Spinal cord (tissue), 10 donors: ENCODE data around the gene KRT3. TPM values are rescaled to one million over a fixed set of nuclear protein-coding genes. Genes with fewer than 3 reads are reported as not detected.

Source experiments
- DNase-seq, 6 donors: peaks; one replicate each; pipeline versions ENCODE4 v3.0.0 to v3.0.0-alpha.2; 2013 to 2015; ENCODE audit warnings: low spot score in 6 of 6, low read depth in 4 of 6
- H3K27ac ChIP-seq: one replicate; pipeline ENCODE4 v1.5.1; 2013; ENCODE audit warnings: low read depth, low read length, control low read depth
- H3K27me3 ChIP-seq: one replicate; pipeline ENCODE4 v1.6.1; 2013; ENCODE audit warnings: low read length; ENCODE audit not compliant: control insufficient read depth, insufficient read depth
- H3K36me3 ChIP-seq: one replicate; pipeline ENCODE4 v1.6.1; 2013; ENCODE audit warnings: low read length; ENCODE audit not compliant: control insufficient read depth, insufficient read depth
- H3K4me1 ChIP-seq: one replicate; pipeline ENCODE4 v1.6.1; 2013; ENCODE audit warnings: low read length; ENCODE audit not compliant: control insufficient read depth, insufficient read depth
- H3K4me3 ChIP-seq: one replicate; pipeline ENCODE4 v1.5.1; 2013; ENCODE audit warnings: low read depth, low read length, control low read depth
- H3K9me3 ChIP-seq: one replicate; pipeline ENCODE4 v1.6.1; 2013; ENCODE audit warnings: low read length; ENCODE audit not compliant: control insufficient read depth, insufficient read depth
- WGBS: methylation state at CpG from one replicate; pipeline ENCODE4 v1.1.5; 2013; ENCODE audit warnings: missing lambda C conversion rate; ENCODE audit not compliant: insufficient coverage; 5-methylcytosine and 5-hydroxymethylcytosine counted together
- polyA plus RNA-seq, 2 donors: library from polyadenylated mRNA; unstranded; fragments of 120-200 nt; gene quantifications; one replicate each; pipeline ENCODE4 v1.2.1, GENCODE V29; 2013; ENCODE audit not compliant: insufficient read length in 2 of 2
- total RNA-seq, 2 donors: library from RNA; depleted of rRNA in 1 of 2; stranded (reverse); fragments of 120-200 nt in 1 of 2; fragments of >200 nt in 1 of 2; gene quantifications; one replicate each; pipeline versions ENCODE4 v1.2.3 to v1.2.4, GENCODE V29; 2013 to 2014
- donor health status: healthy.

Gene KRT3
- total and polyA plus RNA-seq, 4 donors = 0.10 to 0.21 TPM; not detected in 2

DNA sequence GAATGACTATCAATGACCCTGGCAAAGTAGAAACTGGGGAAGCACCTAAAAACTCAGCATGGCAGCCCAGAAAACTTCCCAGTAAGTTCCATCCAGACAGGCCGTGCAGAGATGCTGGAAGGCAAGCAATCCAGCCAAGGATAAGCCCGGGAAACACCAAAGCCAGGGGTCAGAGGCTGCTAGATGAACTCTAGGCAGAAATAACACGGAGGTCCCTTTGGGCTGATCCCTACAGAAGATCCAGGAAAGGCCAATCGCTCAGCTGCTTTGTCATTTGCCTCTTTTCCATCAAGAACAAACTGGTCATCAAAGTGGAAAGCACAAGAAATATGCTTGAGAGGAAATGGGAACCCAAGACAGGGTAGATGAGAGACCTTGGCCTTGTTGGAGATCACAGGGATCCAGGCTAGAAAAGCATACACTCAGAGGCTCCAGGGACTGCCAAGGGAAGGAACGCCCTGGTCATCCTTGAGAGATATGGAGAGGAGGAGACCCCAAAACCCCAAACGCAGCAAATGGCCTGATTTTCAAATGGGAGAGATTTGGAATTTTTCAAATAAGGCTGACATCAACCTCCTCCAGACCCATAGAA, 31.7 kb upstream of the KRT3 start:
- no peak for DNase-seq
- Histone ChIP-seq H3K27ac (no peak overlapping the region), H3K9me3 (no peaks in the 10 kb centered on the region), H3K4me1 (peaks cover 2% of the 10 kb centered on the region), H3K27me3 (peaks cover 2% of the 10 kb centered on the region), H3K4me3 (no peak overlapping the region), H3K36me3 (no peaks in the 10 kb centered on the region)
- 71% methylated on average over 4 of the region's 6 CpGs for WGBS

- no peak for DNase-seq
- Histone ChIP-seq H3K4me3 (no peak overlapping the region), H3K9me3 (no peaks in the 10 kb centered on the region), H3K27ac (no peak overlapping the region), H3K36me3 (no peaks in the 10 kb centered on the region), H3K4me1 (peaks cover 2% of the 10 kb centered on the region), H3K27me3 (peaks cover 2% of the 10 kb centered on the region)
- WGBS = 95% methylated on average over 8 of the region's 11 CpGs
Measured at GRCh38 chr12:52826611-52827498, 30.9 kb upstream of the KRT3 start.

DNA sequence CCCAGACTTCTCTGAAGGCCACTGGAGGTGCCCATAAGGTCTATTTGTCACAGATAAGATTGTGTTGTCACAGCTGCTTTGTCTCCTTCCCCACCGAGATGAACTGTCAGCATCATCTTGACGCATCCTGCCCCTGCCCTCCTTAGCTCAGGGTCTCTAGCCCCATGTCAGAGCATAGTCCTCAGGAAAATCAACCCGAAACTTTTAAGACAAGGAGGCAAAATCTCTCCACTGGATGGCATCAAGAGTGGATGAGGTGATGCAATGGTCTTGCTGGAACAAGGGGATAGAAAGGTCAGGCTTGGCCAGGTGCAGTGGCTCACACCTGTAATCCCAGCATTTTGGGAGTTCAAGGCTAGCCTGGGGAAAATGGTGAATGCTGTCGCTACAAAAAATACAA, 30.0 kb upstream of the KRT3 start:
- Histone ChIP-seq H3K27me3 (peaks cover 2% of the 10 kb centered on the region), H3K36me3 (no peaks in the 10 kb centered on the region), H3K27ac (no peak overlapping the region), H3K4me3 (no peak overlapping the region), H3K4me1 (peaks cover 2% of the 10 kb centered on the region), H3K9me3 (no peaks in the 10 kb centered on the region)
- no peak for DNase-seq
- WGBS = 75% methylated on average over 4 of the region's 4 CpGs

DNA sequence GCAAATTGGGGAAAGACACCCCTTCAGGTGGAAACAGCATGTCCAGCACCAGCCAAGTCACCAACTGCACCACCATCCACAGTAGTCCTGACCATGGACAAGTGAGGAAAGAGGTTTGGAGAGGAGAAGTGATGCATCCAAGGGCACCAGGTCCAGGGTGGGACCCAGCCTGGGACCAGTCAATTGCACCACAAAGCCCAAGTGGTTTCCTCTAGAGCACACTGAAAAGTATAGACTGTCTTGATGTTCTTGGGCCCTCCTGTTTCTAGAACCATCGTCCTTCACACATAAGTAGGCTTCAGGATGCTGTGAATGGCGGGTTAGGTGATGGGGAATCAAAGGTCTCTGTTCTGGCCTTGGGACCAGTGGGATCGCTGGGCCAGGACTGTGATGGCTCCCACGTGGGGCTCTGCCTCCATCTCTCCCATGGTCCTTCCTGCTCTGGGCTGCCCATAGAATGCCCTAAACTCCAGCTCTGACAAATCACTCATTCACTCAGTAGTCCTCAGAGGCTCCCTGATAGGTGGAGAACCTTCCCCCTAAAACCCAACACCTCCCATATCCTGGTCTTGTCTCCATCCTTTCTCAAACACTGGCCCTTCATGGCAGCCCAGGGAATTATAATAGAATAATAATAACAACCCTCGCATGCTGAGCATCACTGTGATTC, 29.0 kb upstream of the KRT3 start:
- H3K4me1 ChIP-seq = peaks cover 2% of the 10 kb centered on the region
- DNase-seq = no peak
- no peaks in the 10 kb centered on the region for H3K36me3 ChIP-seq
- H3K27ac ChIP-seq = no peak overlapping the region
- H3K27me3 ChIP-seq = peaks cover 2% of the 10 kb centered on the region
- H3K9me3 ChIP-seq = no peaks in the 10 kb centered on the region
- WGBS = no CpG with 5 or more reads among the region's 5 CpGs
- no peak overlapping the region for H3K4me3 ChIP-seq

GRCh38 chr12:52823761-52824450, 28.0 kb upstream of the KRT3 start:
- Histone ChIP-seq H3K27me3 (no peaks in the 10 kb centered on the region), H3K4me3 (no peak overlapping the region), H3K27ac (no peak overlapping the region), H3K4me1 (peaks cover 2% of the 10 kb centered on the region), H3K9me3 (no peaks in the 10 kb centered on the region), H3K36me3 (no peaks in the 10 kb centered on the region)
- DNase-seq = no peak
- 90% methylated on average over 15 of the region's 15 CpGs for WGBS

DNA sequence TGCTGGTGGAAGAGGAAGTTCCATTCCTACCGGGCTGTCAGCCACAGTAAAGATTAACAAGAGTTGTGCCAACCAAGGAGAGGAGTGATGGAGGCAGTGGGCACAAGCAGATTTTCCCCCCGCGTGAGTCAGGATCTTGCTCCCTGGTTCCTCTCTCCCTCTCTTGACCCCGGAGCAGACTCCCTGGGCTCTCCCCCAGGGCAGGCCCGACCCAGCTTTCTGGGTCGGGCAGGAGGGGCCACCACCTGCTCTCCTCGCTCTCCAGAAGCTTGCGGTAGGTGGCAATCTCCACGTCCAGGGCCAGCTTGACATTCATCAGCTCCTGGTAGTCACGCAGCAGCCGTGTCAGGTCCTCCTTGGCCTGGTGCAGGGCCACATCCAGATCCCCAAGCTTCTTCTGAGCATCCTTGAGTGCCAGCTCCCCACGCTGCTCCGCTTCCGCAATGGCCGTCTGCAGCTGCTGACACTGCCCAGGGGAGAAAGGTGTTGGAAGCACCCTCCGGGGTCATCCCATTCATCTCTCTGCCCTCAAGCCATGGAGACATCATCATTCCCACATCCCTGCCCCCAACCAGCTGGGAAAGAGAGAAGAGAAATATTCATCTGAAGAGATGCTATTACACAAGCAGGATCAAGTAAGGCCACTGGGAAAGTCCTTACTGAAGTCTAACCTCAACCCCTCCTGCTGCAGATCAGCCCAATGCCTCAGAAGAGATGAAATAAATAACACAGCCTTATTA, 27.0 kb upstream of the KRT3 start:
- no peaks in the 10 kb centered on the region for H3K27me3 ChIP-seq
- H3K27ac ChIP-seq = no peak overlapping the region
- no peaks in the 10 kb centered on the region for H3K9me3 ChIP-seq
- 88% methylated on average over 12 of the region's 16 CpGs for WGBS
- no peak overlapping the region for H3K4me3 ChIP-seq
- peaks cover 2% of the 10 kb centered on the region for H3K4me1 ChIP-seq
- H3K36me3 ChIP-seq = no peaks in the 10 kb centered on the region
- DNase-seq = no peak

DNA sequence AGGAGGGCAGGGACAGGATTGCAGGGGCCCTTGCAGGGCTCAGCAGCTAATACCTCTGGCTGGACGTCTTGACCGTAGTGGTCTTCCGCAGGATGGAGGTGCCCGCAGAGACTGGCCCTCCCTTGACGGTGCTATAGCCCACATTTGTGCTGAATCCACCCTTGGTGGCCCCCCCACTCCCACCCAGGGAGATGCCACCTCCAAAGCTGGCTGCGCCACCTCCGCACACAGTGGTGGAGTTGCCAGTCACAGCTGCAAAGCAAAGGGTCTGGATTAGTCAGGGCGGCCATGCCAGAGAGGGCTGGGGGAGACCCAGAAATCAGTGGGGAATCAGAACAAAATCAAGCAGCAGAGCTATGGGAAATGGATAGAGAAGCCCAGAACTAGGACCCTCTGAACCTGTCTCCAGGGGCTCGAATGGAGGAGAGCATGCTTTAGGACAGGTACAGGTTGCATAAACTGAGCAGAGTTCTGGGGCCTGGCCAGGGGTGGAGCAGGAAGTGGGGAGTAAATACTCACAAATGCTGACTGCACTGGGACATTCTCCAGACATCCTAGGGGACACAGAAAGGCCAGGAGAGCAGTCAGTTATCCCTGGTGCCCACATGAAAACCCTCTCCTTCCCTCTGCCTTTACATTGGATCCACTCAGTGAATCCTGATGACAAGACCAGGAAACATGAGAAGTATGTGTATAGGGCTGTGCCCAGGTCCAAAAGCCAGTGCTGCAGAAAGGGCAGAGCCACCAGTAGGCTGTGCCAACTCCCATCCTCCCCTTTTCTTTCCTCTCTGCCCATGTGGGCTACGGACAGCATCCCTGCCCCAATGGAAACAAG, 26.1 kb upstream of the KRT3 start:
- H3K36me3 ChIP-seq = no peaks in the 10 kb centered on the region
- no peak overlapping the region for H3K4me3 ChIP-seq
- H3K9me3 ChIP-seq = no peaks in the 10 kb centered on the region
- H3K27ac ChIP-seq = no peak overlapping the region
- H3K4me1 ChIP-seq = peaks cover 2% of the 10 kb centered on the region
- no peak for DNase-seq
- no peaks in the 10 kb centered on the region for H3K27me3 ChIP-seq
- 77% methylated on average over 9 of the region's 10 CpGs for whole genome bisulfite sequencing

DNA sequence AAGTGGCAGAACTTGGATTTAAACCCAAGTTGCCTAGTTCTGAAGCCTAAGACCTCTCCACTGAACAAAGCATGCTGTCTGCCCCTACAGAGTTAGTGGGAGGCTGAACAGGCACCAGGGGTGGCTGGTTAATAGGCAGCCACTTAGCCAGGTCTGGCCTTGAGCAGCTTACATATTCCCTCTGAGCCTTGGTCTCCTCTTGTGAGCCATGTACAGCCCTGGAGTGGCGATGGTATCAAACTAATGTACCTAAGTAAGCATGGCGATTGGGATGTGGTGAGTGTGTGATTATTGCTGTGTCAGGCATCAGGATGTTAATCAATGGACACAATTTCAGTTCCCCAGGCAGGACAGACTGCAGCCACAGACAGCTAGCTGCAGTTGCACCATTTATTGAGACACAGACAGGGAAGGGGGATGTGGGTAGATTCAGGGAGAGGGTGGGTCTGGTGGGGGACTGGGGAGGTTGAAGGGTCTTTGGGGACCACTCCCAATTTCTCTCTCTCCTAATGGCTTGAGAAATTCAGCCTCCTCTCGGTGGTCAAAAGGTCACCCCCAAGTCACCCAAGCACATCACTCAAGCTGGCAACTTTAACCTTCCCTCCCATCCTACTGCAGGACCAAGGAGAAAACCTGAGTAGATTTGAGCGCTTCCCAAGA, 25.3 kb upstream of the KRT3 start:
- WGBS = 82% methylated on average over 3 of the region's 4 CpGs
- Histone ChIP-seq H3K9me3 (no peaks in the 10 kb centered on the region), H3K4me1 (peaks cover 2% of the 10 kb centered on the region), H3K36me3 (no peaks in the 10 kb centered on the region), H3K4me3 (no peak overlapping the region), H3K27ac (no peak overlapping the region), H3K27me3 (no peaks in the 10 kb centered on the region)
- DNase-seq = no peak
